NOMO-1 (cell line): ENCODE data around the gene RANBP9.

ENCODE experiments used
- DNase-seq, 2 experiments: peaks; one replicate each; lab custom pipeline; 2025; ENCODE audit not compliant: unreplicated experiment in 2 of 2; lab: John Stamatoyannopoulos, UW

RANBP9 gene

DNA sequence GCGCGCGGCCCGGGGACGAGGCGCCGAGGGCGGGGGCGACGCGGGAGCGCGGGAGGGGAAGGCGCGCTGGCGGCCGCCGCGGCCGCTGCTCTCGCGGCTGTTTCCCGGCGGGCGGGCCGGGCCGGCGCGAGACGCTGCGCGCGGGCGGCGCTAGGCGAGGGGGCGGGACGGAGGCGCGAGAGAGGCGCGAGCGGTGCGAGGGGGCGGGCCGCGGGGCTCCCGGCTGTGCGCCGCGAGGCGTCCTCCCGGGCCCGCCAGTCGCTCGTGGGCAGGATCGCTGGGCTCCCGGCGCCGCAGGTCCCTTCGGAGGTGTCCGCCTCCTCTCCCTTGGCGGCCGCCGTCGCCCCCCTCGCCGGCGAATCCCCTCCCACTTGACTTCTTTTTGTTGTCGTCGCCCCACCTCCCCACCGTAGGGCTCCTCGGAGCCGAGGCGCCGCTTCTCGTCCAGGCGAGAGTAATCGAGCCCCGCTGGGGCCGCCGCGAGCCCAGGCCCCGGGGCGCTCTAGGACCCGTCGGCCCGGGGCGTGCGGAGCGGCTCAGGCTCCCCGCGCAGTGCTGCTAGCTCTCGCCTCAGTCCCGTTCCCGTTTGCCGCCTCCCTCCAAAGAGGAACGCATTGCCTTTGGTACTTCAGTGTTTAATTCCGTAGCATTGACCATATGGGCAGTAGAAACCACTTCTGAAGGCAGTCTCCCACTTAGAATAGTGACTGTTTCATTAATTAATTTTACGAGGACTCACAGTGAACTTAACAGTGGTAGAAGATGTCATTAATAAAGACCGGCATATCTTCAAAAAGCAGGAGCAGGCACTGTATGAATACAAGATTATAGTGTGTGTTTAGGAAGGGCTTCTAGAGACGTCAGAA lies at the start of gene RANBP9:
RANBP9 (minus strand) TSS at position 103 of the 866 bp plus-strand sequence. CDS start 330 bp downstream, outside the sequence.
- DNase-seq, result peak; percentile 90 to 95

- peak in 1 of 2 experiments; percentile 67 for DNase-seq
Measured at GRCh38 chr6:13760307-13761304, 49.0 kb upstream of the RANBP9 start.

DNA sequence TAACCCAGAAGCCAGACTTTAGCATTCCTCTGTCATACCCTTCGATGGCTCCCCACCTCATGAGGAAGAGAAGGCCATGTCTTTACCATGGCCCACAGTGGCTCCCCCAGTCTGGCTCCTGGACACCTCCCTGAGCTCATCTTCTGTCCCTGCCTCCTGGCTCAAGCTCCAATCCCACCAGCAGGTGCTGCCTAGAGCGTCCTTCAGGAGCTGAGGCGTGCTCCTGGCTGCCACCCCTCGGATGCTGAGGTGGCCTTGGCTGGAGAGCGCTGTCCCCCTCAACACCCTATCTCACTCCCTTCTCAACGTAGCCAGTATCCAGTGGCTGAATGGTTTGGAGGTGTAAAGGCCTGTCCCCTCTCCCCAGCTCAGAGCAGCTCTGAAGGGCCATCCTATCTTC lies 47.4 kb upstream of the RANBP9 start:
- DNase-seq, result no peak

- DNase-seq, result no peak
Measured at GRCh38 chr6:13754644-13755043, 43.0 kb upstream of the RANBP9 start.

GRCh38 chr6:13743736-13744127 lies 32.1 kb upstream of the RANBP9 start:
- no peak for DNase-seq

- no peak for DNase-seq
Measured at GRCh38 chr6:13742961-13743735, 31.5 kb upstream of the RANBP9 start.

- no peak for DNase-seq
Measured at GRCh38 chr6:13741365-13741764, 29.7 kb upstream of the RANBP9 start.

GRCh38 chr6:13735031-13735430 lies 23.4 kb upstream of the RANBP9 start:
- no peak for DNase-seq

DNA sequence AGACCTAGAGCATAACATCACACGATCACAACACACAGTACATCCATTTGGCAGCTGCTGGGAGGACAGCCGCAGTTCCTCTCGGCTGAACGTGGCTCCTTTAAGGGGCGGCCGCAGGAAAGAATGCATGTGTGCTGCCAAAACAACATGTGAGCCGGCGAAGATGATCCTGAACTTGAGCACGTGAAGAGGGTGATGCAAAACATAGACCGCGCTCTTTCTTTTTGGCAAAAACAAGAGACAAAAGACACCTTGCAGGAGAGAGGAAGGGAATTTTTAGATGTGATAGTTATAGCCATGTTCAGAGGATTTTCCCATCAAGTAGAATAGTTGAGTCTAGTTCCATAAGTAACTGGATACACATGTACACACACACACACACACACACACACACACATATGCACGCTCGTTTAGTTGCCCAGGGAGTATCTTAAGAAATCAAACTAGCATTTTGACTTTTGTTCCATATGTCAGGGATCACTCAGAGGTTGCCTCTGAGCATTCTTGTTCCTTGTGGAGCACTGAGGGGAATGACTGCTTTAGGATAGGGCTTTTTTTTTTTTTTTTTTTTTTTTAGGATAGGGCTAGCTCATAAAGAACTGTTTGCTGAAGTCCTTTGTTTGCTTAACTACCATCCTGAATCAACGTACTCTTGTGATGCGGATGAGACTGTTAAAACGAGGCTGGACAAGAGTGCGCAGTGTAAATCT lies 21.7 kb upstream of the RANBP9 start:
- no peak for DNase-seq

DNA sequence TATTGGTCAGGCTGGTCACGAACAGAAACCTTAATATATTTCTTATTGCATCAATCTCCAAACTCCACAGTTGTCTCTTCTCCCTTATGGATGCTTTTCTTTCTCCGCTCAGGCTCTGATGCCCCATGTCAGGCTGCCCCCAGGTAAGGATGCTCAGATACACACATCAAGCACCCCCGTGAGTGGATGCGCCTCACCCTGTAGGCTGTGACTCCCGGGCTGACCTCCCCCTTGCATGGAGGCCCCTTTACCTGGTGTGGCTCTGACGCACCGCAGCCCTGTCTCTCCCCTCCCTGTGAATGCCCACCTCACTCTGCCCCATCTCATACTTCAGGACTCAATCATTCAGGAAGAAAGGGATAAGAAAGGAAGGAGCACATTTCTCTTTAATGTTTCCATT lies 19.1 kb upstream of the RANBP9 start:
- DNase-seq, result no peak

- DNase-seq, result no peak
Measured at GRCh38 chr6:13729891-13730290, 18.3 kb upstream of the RANBP9 start.

DNA sequence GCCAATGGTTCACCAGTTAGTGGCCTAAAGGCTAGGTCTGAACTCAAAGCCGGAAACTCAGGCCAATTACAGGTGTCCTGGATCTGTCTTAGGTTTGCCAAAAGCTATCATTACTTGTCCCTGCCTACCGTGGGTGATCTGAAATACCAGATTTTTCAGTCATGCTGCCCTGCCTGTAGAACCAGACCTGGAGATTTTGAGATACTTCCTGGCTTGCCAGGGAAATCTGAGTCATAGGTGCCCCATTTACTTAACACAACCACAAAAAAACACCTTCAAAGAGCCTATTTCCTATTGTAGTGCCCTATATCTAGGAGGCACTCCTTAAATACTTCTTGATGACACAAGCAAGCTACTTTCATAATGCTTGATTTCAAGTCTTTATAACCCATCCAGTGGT lies 13.9 kb upstream of the RANBP9 start:
- DNase-seq, result no peak

GRCh38 chr6:13725052-13725451 lies 13.4 kb upstream of the RANBP9 start:
- no peak for DNase-seq

DNA sequence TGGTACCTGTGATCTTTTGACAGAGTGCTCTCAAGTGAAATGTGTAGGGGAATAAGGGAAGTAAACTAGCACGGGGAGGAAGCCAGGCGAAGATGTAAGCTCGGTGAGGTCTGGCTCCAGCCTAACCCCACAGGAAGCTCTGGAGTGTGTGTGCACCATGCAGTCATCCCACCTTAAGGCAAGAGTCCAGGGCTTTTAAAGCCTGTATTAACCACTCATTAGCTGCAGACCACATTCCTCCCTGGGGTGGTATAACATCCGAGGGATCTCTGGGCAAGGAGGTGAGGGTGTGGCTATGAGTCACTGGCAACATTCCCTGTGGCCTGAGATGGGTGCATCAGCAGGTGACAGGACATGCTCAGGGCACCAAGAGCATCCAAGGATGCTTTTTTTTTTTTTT lies 12.5 kb upstream of the RANBP9 start:
- DNase-seq, result no peak

- DNase-seq, result no peak
Measured at GRCh38 chr6:13722880-13723279, 11.2 kb upstream of the RANBP9 start.

DNA sequence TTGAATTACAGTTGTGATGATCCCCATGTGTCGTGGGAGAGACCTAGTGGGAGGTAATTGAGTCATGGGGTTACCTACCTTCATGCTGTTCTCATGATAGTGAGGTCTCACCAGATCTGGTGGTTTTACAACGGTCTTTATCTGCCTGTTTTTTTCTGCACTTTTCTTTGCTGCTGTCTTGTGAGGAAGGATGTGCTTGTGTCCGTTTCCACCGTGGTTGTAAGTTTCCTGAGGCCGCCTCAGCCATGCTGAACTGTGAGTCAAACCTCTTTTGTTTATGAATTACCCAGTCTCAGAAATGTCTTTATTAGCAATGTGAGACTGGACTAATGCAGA lies 6.5 kb upstream of the RANBP9 start:
- DNase-seq, result no peak

GRCh38 chr6:13716955-13717295 lies 5.3 kb upstream of the RANBP9 start:
- DNase-seq, result no peak

GRCh38 chr6:13716225-13716954 lies 4.8 kb upstream of the RANBP9 start:
- no peak for DNase-seq

DNA sequence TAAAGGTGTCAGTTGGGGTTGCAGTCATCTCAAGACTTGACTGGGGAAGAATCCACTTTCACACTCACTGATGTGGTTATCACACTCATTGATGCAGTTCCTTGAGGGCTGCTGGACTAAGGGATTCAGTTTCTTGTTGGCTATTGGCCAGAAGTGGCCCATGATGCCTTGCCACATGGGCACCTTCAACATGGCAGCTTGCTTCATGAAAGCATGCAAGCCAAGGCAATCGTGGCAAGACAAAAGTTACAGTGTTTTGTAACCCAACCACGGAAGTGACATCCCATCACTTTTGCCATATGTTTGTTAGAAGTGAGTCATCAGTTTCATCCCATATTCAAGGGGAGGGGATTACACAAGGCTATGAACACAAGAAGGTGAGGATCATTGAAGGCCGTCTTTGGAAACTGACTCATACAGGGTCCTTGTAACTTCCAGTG lies 3.8 kb upstream of the RANBP9 start:
- DNase-seq, result peak; percentile 25 to 33

DNA sequence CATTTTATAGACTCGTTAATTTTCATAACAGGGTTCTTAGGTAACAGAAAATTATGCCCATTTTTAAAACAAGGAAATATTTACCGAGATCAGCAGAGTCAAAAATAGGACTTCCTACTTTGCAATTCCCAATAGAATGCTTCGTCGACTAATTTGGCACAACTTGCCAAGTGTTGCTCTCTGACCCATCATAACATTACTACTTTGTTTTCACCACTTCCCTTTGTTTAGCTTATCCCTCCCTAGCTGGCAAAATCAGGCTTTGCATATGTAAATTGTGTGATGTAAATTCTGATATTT lies 914 bp upstream of the RANBP9 start:
- DNase-seq, result peak; percentile 27 to 39
